H54 (cell line): ENCODE results near the gene MYLK4.

Experiments
- DNase-seq: peaks from one replicate; pipeline ENCODE4 v3.0.0; 2011; ENCODE audit warnings: low spot score, mixed read lengths; ENCODE audit not compliant: insufficient read length
- FAIRE-seq: peaks from 3 replicates; lab custom pipeline; 2011; peaks lifted over from hg19 to GRCh38; lab: Jason Lieb, UNC
- POLR2A ChIP-seq: IDR thresholded peaks from 2 replicates; pipeline ENCODE4 v1.6.1; 2011; ENCODE audit warnings: low read depth, mild to moderate bottlenecking, low read length

MYLK4 gene

DNA sequence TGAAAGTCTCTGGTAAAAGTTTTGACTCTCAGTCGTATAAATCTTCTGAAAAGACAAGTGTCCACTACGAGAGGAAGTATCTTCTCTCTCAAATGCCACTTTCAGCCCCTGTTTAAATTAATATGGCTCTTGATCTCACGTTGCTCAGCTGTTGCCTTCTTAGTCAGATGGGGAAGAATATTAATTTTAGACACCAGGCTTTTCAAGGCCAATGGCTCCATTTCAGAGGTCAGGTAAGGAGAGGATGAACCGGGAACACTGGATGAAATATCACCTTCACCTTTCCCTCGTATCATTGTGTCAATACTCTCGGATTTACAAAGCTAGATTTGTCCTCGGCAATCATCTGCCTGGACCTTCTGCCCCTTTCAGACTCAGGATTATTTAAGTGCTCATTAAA, at the start of gene MYLK4:
TSS of gene MYLK4 (minus strand) at position 91 of the 400 bp plus-strand sequence. CDS start 1,628 bp downstream, outside the sequence.
- DNase-seq (no peak), FAIRE-seq (no peak)
- TF ChIP-seq POLR2A: no peak

- FAIRE-seq (no peak), DNase-seq (no peak)
- TF ChIP-seq POLR2A: no peak
Measured at GRCh38 chr6:2799936-2800527, 49.3 kb upstream of the MYLK4 start.

DNA sequence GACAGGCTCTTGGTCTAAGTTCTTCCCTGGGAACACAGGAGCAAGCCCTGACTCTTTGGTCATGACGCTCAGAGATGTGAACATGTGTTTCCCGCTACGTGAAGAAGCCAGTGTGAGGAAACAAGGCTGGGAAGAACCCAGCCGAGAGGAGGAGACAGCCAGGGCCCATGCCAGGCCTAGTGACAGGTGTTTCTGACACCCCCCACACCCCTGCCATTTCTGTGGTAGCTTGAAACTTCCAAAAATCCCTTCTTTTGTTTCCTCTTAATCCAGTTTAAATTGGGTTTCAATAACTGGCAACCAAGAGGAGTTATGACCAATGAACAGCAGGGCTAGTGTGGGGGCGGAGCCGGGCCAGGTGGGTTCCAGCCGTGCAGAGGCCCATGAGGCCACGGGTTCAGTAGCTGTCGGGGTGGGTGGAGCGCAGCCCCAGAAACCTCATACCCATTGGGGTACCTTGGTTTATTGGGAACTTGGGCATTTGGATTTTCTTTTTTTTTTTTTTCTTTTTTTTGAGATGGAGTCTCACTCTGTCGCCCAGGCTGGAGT, 47.9 kb upstream of the MYLK4 start:
- TF ChIP-seq POLR2A: no peak
- DNase-seq (no peak), FAIRE-seq (no peak)

GRCh38 chr6:2797564-2798031, 46.9 kb upstream of the MYLK4 start:
- no peak for TF ChIP-seq POLR2A
- FAIRE-seq (no peak), DNase-seq (no peak)

DNA sequence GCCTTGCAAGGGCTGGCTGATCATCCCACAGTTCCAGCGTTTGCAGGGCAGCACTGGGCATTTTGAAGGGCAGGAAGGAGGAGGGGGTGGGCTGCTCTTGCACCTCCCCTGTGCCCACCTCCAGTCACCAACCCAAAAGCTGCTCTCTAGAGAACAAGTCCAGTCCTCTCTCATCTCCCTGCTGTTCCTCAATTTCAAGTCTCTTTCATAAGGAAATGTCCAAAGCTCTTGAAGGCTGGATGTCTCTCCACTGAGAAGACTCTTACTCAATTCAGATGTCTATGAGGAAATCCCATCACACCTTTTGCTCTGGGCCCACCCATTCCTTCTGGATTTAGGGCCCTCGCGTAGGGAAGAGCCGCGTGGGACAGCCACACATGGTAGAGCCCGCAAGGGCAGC, 46.1 kb upstream of the MYLK4 start:
- DNase-seq: no peak
- TF ChIP-seq POLR2A: no peak
- FAIRE-seq: no peak

DNA sequence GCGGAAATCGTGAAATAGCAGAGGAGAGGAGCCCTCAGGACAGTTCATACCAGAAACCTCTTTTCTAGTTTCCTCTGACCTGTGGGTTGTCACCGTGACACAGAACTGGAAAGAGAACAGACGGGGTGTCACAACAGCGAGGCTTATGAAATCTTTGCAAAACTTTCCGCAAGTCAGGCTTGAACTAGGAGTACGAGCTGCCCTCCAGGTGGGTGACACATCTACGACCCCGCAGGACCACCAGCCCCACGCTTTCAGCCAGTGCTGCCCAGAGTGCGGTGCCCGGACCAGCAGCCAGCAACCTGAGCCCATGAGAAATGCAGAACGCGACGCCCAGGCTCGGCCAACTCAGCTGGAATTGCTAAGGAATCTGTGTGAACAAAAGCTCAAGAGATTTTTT, 45.2 kb upstream of the MYLK4 start:
- DNase-seq (no peak), FAIRE-seq (no peak)

DNA sequence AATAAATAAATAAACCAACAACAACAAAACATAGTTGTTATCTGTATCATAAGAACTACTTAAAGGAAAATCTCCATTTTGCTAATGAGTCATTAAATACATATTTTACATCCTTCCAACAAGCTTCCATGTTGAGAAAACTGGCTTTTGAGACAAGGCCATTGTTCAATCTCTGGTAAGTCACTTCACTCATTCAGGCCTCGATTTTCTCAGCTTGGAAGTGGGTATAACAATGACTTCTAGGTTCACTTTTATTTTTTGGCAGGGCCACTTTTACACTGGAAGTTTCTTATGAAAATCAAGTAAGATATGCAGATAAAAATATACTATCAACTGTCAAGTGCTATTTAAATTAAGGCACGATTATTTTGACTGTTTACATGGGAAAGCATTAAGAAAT, 44.4 kb upstream of the MYLK4 start:
- FAIRE-seq: no peak
- TF ChIP-seq POLR2A: no peak
- no peak for DNase-seq

More for the DNA sequence above, 45.2 kb upstream of the MYLK4 start:
- TF ChIP-seq POLR2A: no peak

GRCh38 chr6:2794171-2794730, 43.5 kb upstream of the MYLK4 start:
- DNase-seq (no peak), FAIRE-seq (no peak)
- no peak for TF ChIP-seq POLR2A

GRCh38 chr6:2793534-2794151, 42.9 kb upstream of the MYLK4 start:
- TF ChIP-seq POLR2A: no peak
- DNase-seq (no peak), FAIRE-seq (no peak)

DNA sequence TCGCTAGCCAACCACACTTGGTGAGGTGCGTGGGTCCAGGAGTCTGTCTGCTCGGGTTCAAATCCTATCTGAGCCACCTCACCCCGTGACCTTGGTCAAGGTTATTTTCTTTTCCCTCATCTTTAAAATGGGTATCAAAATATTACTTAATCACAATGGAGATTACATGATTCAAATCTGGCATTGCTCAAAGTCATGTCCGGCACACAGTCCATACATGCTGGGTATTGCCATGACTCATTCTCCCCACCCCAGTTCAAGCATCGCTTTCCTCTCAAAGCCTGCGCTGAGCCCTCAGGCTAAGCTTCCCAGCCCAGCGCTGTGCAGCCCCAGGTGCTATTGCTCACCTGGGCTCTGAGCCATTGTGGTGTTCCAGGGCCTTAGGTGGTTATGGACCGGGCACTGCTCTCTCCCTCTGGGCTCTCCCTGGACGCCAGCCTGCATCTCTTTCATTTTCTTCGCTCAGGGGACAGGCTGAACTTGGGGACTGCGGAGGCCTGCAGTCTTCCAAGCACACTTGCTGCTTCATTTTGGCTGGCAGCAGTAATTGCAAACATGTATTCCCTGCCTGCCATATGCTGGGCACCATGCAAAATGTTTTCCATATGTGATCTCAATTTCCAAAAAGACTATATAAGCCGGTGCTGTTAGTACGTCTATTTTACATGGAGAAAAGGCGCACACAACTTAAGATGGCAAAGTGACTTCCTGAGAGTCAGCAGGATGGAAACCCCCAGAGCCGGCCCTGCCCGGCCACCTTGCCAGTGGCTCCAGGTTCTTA, 41.8 kb upstream of the MYLK4 start:
- DNase-seq (no peak), FAIRE-seq (no peak)
- TF ChIP-seq POLR2A: no peak

DNA sequence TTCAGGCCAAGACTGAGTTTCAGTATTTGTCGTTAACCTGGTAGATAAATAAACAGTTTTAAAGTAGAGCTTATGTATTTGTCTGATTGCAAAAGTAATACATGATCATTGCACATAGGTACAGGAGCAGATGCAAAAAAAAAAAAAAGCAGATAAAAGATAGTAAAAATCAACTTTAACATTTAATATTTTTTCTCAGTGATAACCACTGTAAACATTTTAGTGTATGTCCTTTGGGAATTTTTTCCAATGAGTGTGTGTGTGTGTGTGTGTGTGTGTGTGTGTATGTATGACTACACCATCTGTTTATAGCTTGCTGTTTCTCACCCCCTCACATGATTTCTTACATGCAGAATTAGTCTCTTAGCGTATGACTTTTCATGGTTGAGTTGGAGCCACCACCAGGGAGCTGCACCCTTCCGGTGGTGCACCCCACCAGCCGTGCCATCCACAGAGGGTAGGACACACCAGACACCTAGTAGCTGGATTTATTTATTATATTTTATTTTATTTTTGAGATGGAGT, 40.8 kb upstream of the MYLK4 start:
- no peak for DNase-seq

GRCh38 chr6:2790588-2791449, 40.1 kb upstream of the MYLK4 start:
- FAIRE-seq (peak; percentile 88), DNase-seq (peak; percentile 68)
- no peak for TF ChIP-seq POLR2A

More for the DNA sequence above, 40.8 kb upstream of the MYLK4 start:
- no peak for TF ChIP-seq POLR2A
- FAIRE-seq: no peak

- DNase-seq (no peak), FAIRE-seq (no peak)
- no peak for TF ChIP-seq POLR2A
Measured at GRCh38 chr6:2786269-2786668, 35.5 kb upstream of the MYLK4 start.
